BLaER1 (cell line): Measurements from ENCODE around the gene APRT.
"Not testable (repeated sequence)": the region's sequence is repeated elsewhere in the genome, so short reads cannot be mapped to it uniquely, and the experiment has no call there.

ENCODE experiments used
- H3K27ac ChIP-seq: shearing (Covaris generic); formaldehyde crosslinking; 2 replicates; pipeline ENCODE4 v1.8.1; 2022
- H3K27me3 ChIP-seq: shearing (Covaris generic); formaldehyde crosslinking; 2 replicates; pipeline ENCODE4 v1.8.1; 2022
- H3K36me3 ChIP-seq: shearing (Covaris generic); formaldehyde crosslinking; 2 replicates; pipeline ENCODE4 v1.8.1; 2022
- H3K4me1 ChIP-seq: shearing (Covaris generic); formaldehyde crosslinking; 2 replicates; pipeline ENCODE4 v1.8.1; 2022
- H3K4me2 ChIP-seq: shearing (Covaris generic); formaldehyde crosslinking; 2 replicates; pipeline ENCODE4 v1.8.1; 2022
- H3K4me3 ChIP-seq: shearing (Covaris generic); formaldehyde crosslinking; 2 replicates; pipeline ENCODE4 v1.8.1; 2022
- H3K9ac ChIP-seq: shearing (Covaris generic); formaldehyde crosslinking; 2 replicates; pipeline ENCODE4 v1.8.1; 2022
- H3K9me3 ChIP-seq: shearing (Covaris generic); formaldehyde crosslinking; 2 replicates; pipeline ENCODE4 v1.8.1; 2022
- H4K20me1 ChIP-seq: shearing (Covaris generic); formaldehyde crosslinking; 2 replicates; pipeline ENCODE4 v1.8.1; 2022
- Cebpa-rat ChIP-seq: shearing (Covaris generic); IDR thresholded peaks from 2 replicates; pipeline ENCODE4 v1.8.1; 2022

Gene APRT

GRCh38 chr16:88778271-88778525, 33.5 kb downstream of the APRT start:
- Histone ChIP-seq H3K36me3 (peaks cover 17% of the 10 kb centered on the region), H3K4me1 (peaks cover 100% of the 10 kb centered on the region), H3K27me3 (no peaks in the 10 kb centered on the region), H4K20me1 (peaks cover 100% of the 10 kb centered on the region), H3K9ac (peak overlapping the region; percentile 58), H3K4me3 (peak overlapping the region; percentile 35), H3K9me3 (no peaks in the 10 kb centered on the region), H3K27ac (peak overlapping the region; percentile 97), H3K4me2 (peak overlapping the region; percentile 95)
- no peak for TF ChIP-seq Cebpa-rat

GRCh38 chr16:88777471-88778270, 34.1 kb downstream of the APRT start:
- H3K9ac ChIP-seq = peak overlapping the region; percentile 58
- no peaks in the 10 kb centered on the region for H3K27me3 ChIP-seq
- TF ChIP-seq Cebpa-rat = no peak
- peaks cover 17% of the 10 kb centered on the region for H3K36me3 ChIP-seq
- no peaks in the 10 kb centered on the region for H3K9me3 ChIP-seq
- H3K4me3 ChIP-seq = peak overlapping the region; percentile 35
- peaks cover 100% of the 10 kb centered on the region for H4K20me1 ChIP-seq
- H3K4me2 ChIP-seq = peak overlapping the region; percentile 95
- H3K4me1 ChIP-seq = peaks cover 100% of the 10 kb centered on the region
- peak overlapping the region; percentile 97 for H3K27ac ChIP-seq

- Histone ChIP-seq H3K27ac (no peak overlapping the region), H3K4me2 (peak overlapping the region; percentile 99; the same call in 1 of the 2 replicates), H3K9ac (no peak overlapping the region), H3K27me3 (no peaks in the 10 kb centered on the region), H3K9me3 (no peaks in the 10 kb centered on the region), H3K4me3 (no peak overlapping the region), H3K36me3 (peaks cover 17% of the 10 kb centered on the region), H3K4me1 (peaks cover 99% of the 10 kb centered on the region), H4K20me1 (peaks cover 100% of the 10 kb centered on the region)
- TF ChIP-seq Cebpa-rat = no peak
Observed at GRCh38 chr16:88775825-88776224, 35.9 kb downstream of the APRT start.

GRCh38 chr16:88774544-88775393, 37.0 kb downstream of the APRT start:
- Histone ChIP-seq H3K27me3 (no peaks in the 10 kb centered on the region), H3K9ac (peak overlapping the region; percentile 49; the same call in 1 of the 2 replicates), H3K36me3 (peaks cover 17% of the 10 kb centered on the region), H4K20me1 (peaks cover 100% of the 10 kb centered on the region), H3K4me1 (peaks cover 99% of the 10 kb centered on the region), H3K4me3 (no peak overlapping the region), H3K4me2 (peak overlapping the region; percentile 99), H3K9me3 (no peaks in the 10 kb centered on the region), H3K27ac (peak overlapping the region; percentile 89; the same call in 1 of the 2 replicates)
- no peak for TF ChIP-seq Cebpa-rat

- H4K20me1 ChIP-seq = peaks cover 100% of the 10 kb centered on the region
- H3K27me3 ChIP-seq = no peaks in the 10 kb centered on the region
- H3K4me1 ChIP-seq = peaks cover 99% of the 10 kb centered on the region
- H3K4me2 ChIP-seq = peak overlapping the region; percentile 99
- peak overlapping the region; percentile 89 for H3K27ac ChIP-seq
- H3K9me3 ChIP-seq = no peaks in the 10 kb centered on the region
- peak overlapping the region; percentile 65 for H3K9ac ChIP-seq
- peaks cover 17% of the 10 kb centered on the region for H3K36me3 ChIP-seq
- no peak for TF ChIP-seq Cebpa-rat
- no peak overlapping the region; the same call in 1 of the 2 replicates for H3K4me3 ChIP-seq
Observed at GRCh38 chr16:88773812-88774291, 37.9 kb downstream of the APRT start.

GRCh38 chr16:88772871-88773811, 38.6 kb downstream of the APRT start:
- H3K27ac ChIP-seq = peak overlapping the region; percentile 89
- H4K20me1 ChIP-seq = peaks cover 100% of the 10 kb centered on the region
- peaks cover 17% of the 10 kb centered on the region for H3K36me3 ChIP-seq
- no peak for TF ChIP-seq Cebpa-rat
- no peak overlapping the region; the same call in 1 of the 2 replicates for H3K4me3 ChIP-seq
- H3K4me2 ChIP-seq = peak overlapping the region; percentile 99
- no peaks in the 10 kb centered on the region for H3K27me3 ChIP-seq
- H3K9me3 ChIP-seq = no peaks in the 10 kb centered on the region
- peak overlapping the region; percentile 65 for H3K9ac ChIP-seq
- peaks cover 99% of the 10 kb centered on the region for H3K4me1 ChIP-seq

- H3K36me3 ChIP-seq = peaks cover 11% of the 10 kb centered on the region
- H3K9ac ChIP-seq = peak overlapping the region; percentile 77
- peaks cover 99% of the 10 kb centered on the region for H3K4me1 ChIP-seq
- not testable (repeated sequence) for H3K9me3 ChIP-seq, H3K27me3 ChIP-seq
- peak overlapping the region; percentile 99 for H3K4me2 ChIP-seq
- peak overlapping the region; percentile 89 for H3K27ac ChIP-seq
- H4K20me1 ChIP-seq = peaks cover 100% of the 10 kb centered on the region
- H3K4me3 ChIP-seq = peak overlapping the region; percentile 60
Observed at GRCh38 chr16:88771781-88772180, 39.9 kb downstream of the APRT start.

- Histone ChIP-seq H3K9me3 (no peaks in the 10 kb centered on the region), H3K27me3 (no peaks in the 10 kb centered on the region), H3K9ac (peak overlapping the region; percentile 77), H3K4me2 (peak overlapping the region; percentile 99), H3K27ac (peak overlapping the region; percentile 89), H3K4me1 (peaks cover 99% of the 10 kb centered on the region), H3K4me3 (peak overlapping the region; percentile 60), H4K20me1 (peaks cover 100% of the 10 kb centered on the region), H3K36me3 (peaks cover 7% of the 10 kb centered on the region)
- no peak for TF ChIP-seq Cebpa-rat
Observed at GRCh38 chr16:88771294-88771772, 40.4 kb downstream of the APRT start.
